ENCODE data around the gene NTN5.
A peak's percentile ranks its signal among the peaks of the same experiment; 100 is the strongest.

Gene NTN5

GRCh38 chr19:48646001-48646721 is 26.7 kb downstream of the NTN5 start, which contains the start of gene CA11:
TSS of gene CA11 (minus strand) at chr19:48646187. CDS start at chr19:48645632, 555 bp downstream.
- FAIRE-seq: peak; percentile 83

GRCh38 chr19:48645620-48646000 is 27.2 kb downstream of the NTN5 start:
- no peak for DNase-seq (ENCODE audit: extremely low spot score, insufficient read length, low read depth)

More at GRCh38 chr19:48646001-48646721, 26.7 kb downstream of the NTN5 start, which contains the start of gene CA11:
- peak; percentile 82 for DNase-seq (ENCODE audit: extremely low spot score, insufficient read length, low read depth)

GRCh38 chr19:48644839-48645619 is 27.8 kb downstream of the NTN5 start:
- FAIRE-seq (peak; percentile 68), DNase-seq (ENCODE audit: extremely low spot score, insufficient read length, low read depth) (no peak)

More at GRCh38 chr19:48645620-48646000, 27.2 kb downstream of the NTN5 start:
- FAIRE-seq: no peak

GRCh38 chr19:48644355-48644754 is 28.5 kb downstream of the NTN5 start:
- no peak for FAIRE-seq
- DNase-seq (ENCODE audit: extremely low spot score, insufficient read length, low read depth): no peak

GRCh38 chr19:48642862-48643261 is 30.0 kb downstream of the NTN5 start:
- FAIRE-seq: no peak
- no peak for DNase-seq (ENCODE audit: extremely low spot score, insufficient read length, low read depth)

GRCh38 chr19:48641850-48642249 is 31.0 kb downstream of the NTN5 start:
- DNase-seq (ENCODE audit: extremely low spot score, insufficient read length, low read depth) (no peak), FAIRE-seq (no peak)

GRCh38 chr19:48639483-48640375 is 33.1 kb downstream of the NTN5 start:
- FAIRE-seq: no peak
- no peak for DNase-seq (ENCODE audit: extremely low spot score, insufficient read length, low read depth)

GRCh38 chr19:48638831-48639381 is 33.9 kb downstream of the NTN5 start:
- DNase-seq (ENCODE audit: extremely low spot score, insufficient read length, low read depth): no peak
- no peak for FAIRE-seq

- FAIRE-seq: no peak
- no peak for DNase-seq (ENCODE audit: extremely low spot score, insufficient read length, low read depth)
Observed at GRCh38 chr19:48637948-48638830, 34.6 kb downstream of the NTN5 start.

GRCh38 chr19:48637449-48637947 is 35.3 kb downstream of the NTN5 start:
- peak; percentile 96 for FAIRE-seq
- peak; percentile 80 for DNase-seq (ENCODE audit: extremely low spot score, insufficient read length, low read depth)

- FAIRE-seq: no peak
- DNase-seq (ENCODE audit: extremely low spot score, insufficient read length, low read depth): no peak
Observed at GRCh38 chr19:48636859-48637448, 35.9 kb downstream of the NTN5 start, which contains the start of gene DBP. TSS of gene DBP (minus strand) at chr19:48637379. CDS start at chr19:48636994, 385 bp downstream.

GRCh38 chr19:48635966-48636858 is 36.6 kb downstream of the NTN5 start:
- DNase-seq (ENCODE audit: extremely low spot score, insufficient read length, low read depth): no peak
- no peak for FAIRE-seq

GRCh38 chr19:48635263-48635965 is 37.4 kb downstream of the NTN5 start:
- no peak for DNase-seq (ENCODE audit: extremely low spot score, insufficient read length, low read depth)
- FAIRE-seq: peak; percentile 72

GRCh38 chr19:48634424-48635262 is 38.2 kb downstream of the NTN5 start:
- peak; percentile 94 for FAIRE-seq
- DNase-seq (ENCODE audit: extremely low spot score, insufficient read length, low read depth): peak; percentile 70

GRCh38 chr19:48634036-48634342 is 38.8 kb downstream of the NTN5 start:
- FAIRE-seq: no peak
- no peak for DNase-seq (ENCODE audit: extremely low spot score, insufficient read length, low read depth)
